Neural cell (in vitro differentiated cells): ENCODE data around the gene SLC1A1. TPM values are rescaled to one million over a fixed set of nuclear protein-coding genes. Genes with fewer than 3 reads are reported as not detected.

Source experiments
- H2AFZ ChIP-seq: fragments of 200-600, 300-800 bp; sonication (generic), shearing (Covaris generic); 2 replicates; pipeline ENCODE4 v1.6.0; 2014; ENCODE audit warnings: low read depth, mild to moderate bottlenecking, antibody characterized with exemption, low read length, moderate library complexity
- H3F3A ChIP-seq: fragments of 200-600 bp; shearing (Covaris generic); 2 replicates; pipeline ENCODE4 v1.6.1; 2016; ENCODE audit warnings: mild to moderate bottlenecking, moderate library complexity, mixed read lengths, antibody characterized with exemption, low read length; ENCODE audit not compliant: insufficient read depth, poor library complexity, severe bottlenecking
- H3K27ac ChIP-seq: fragments of 200-600, 300-800 bp; sonication (generic), shearing (Covaris generic); 2 replicates; pipeline ENCODE4 v1.5.1; 2014; ENCODE audit warnings: mild to moderate bottlenecking, low read length, moderate library complexity
- H3K27me3 ChIP-seq: fragments of 300-800, 200-600 bp; sonication (generic), shearing (Covaris generic); 2 replicates; pipeline ENCODE4 v1.6.0; 2014; ENCODE audit warnings: mild to moderate bottlenecking, low read depth, low read length, moderate library complexity; ENCODE audit not compliant: insufficient read depth
- H3K36me3 ChIP-seq: fragments of 300-800, 200-600 bp; sonication (generic), shearing (Covaris generic); 2 replicates; pipeline ENCODE4 v1.5.1; 2014; ENCODE audit warnings: mild to moderate bottlenecking, antibody characterized with exemption, low read length, moderate library complexity; ENCODE audit not compliant: insufficient read depth
- H3K4me2 ChIP-seq: fragments of 300-800, 200-600 bp; sonication (generic), shearing (Covaris generic); 2 replicates; pipeline ENCODE4 v1.6.0; 2014; ENCODE audit warnings: mild to moderate bottlenecking, low read length
- H3K4me3 ChIP-seq: fragments of 300-800, 200-600 bp; sonication (generic), shearing (Covaris generic); 2 replicates; pipeline ENCODE4 v1.5.1; 2014; ENCODE audit warnings: mild to moderate bottlenecking, low read length, moderate library complexity
- H3K79me2 ChIP-seq: fragments of 200-600 bp; shearing (Covaris generic); replicated peaks from 2 replicates; pipeline ENCODE4 v1.6.0; 2014; ENCODE audit warnings: mild to moderate bottlenecking, low read length, moderate library complexity; ENCODE audit not compliant: insufficient read depth
- H3K9ac ChIP-seq: fragments of 300-800, 200-600 bp; sonication (generic), shearing (Covaris generic); 2 replicates; pipeline ENCODE4 v1.6.1; 2016; ENCODE audit warnings: mild to moderate bottlenecking, low read length, mixed read lengths
- H3K9me2 ChIP-seq: fragments of 200-600 bp; shearing (Covaris generic); 2 replicates; pipeline ENCODE4 v1.6.1; 2016; ENCODE audit warnings: mild to moderate bottlenecking, low read length, mixed read lengths; ENCODE audit not compliant: insufficient read depth
- H3K9me3 ChIP-seq: fragments of 200-600, 300-800 bp; sonication (generic), shearing (Covaris generic); 2 replicates; pipeline ENCODE4 v1.6.1; 2016; ENCODE audit warnings: mild to moderate bottlenecking, mixed run types, low read length, moderate library complexity, mixed read lengths
- H4K20me1 ChIP-seq: fragments of 200-600 bp; shearing (Covaris generic); 2 replicates; pipeline ENCODE4 v1.6.1; 2016; ENCODE audit warnings: mild to moderate bottlenecking, mixed run types; ENCODE audit not compliant: insufficient read depth
- CTCF ChIP-seq: fragments of 450-650 bp; IDR thresholded peaks from 2 replicates; pipeline ENCODE4 v1.5.1; 2014; ENCODE audit warnings: antibody characterized with exemption, mild to moderate bottlenecking, moderate library complexity; ENCODE audit not compliant: poor library complexity, severe bottlenecking
- EP300 ChIP-seq: fragments of 450-650 bp; conservative IDR thresholded peaks from 2 replicates; pipeline ENCODE4 v1.6.1; 2014; ENCODE audit warnings: antibody characterized with exemption, mild to moderate bottlenecking, moderate library complexity; ENCODE audit not compliant: poor library complexity, severe bottlenecking
- EZH2 ChIP-seq: fragments of 200-600, 300-800 bp; shearing (Covaris generic), sonication (generic); IDR thresholded peaks from 2 replicates; pipeline ENCODE4 v1.6.1; 2014; ENCODE audit warnings: antibody characterized with exemption, low read length, borderline replicate concordance, mild to moderate bottlenecking; ENCODE audit not compliant: insufficient read depth, poor library complexity, severe bottlenecking
- MXI1 ChIP-seq: fragments of 450-650 bp; conservative IDR thresholded peaks from 2 replicates; pipeline ENCODE4 v1.6.1; 2014; ENCODE audit warnings: antibody characterized with exemption, mild to moderate bottlenecking; ENCODE audit not compliant: poor library complexity, severe bottlenecking
- POLR2AphosphoS5 ChIP-seq: IDR thresholded peaks from 2 replicates; pipeline ENCODE4 v1.6.1; 2012
- RAD21 ChIP-seq: fragments of 450-650 bp; conservative IDR thresholded peaks from 2 replicates; pipeline ENCODE4 v1.6.1; 2014; ENCODE audit warnings: antibody characterized with exemption, mild to moderate bottlenecking, moderate library complexity
- REST ChIP-seq: IDR thresholded peaks from 2 replicates; pipeline ENCODE4 v1.6.1; 2012; ENCODE audit warnings: borderline replicate concordance
- SMC3 ChIP-seq: fragments of 450-650 bp; conservative IDR thresholded peaks from 2 replicates; pipeline ENCODE4 v1.6.1; 2014; ENCODE audit warnings: antibody characterized with exemption, mild to moderate bottlenecking, moderate library complexity; ENCODE audit not compliant: poor library complexity
- TAF1 ChIP-seq: IDR thresholded peaks from 2 replicates; pipeline ENCODE4 v1.6.1; 2012; ENCODE audit warnings: low read depth
- polyA plus RNA-seq: library from polyadenylated mRNA; depleted of rRNA; stranded (reverse); fragments of >200 nt; gene quantifications from 2 replicates; pipeline ENCODE4 v1.2.3, GENCODE V29; 2014

SLC1A1 gene
- polyA plus RNA-seq, 1 donor from 2014 or later: 30.8 TPM

- H3K9me2 ChIP-seq: no peaks in the 10 kb centered on the region
- H3F3A ChIP-seq: no peaks in the 10 kb centered on the region
- H3K9ac ChIP-seq: no peak overlapping the region
- H3K9me3 ChIP-seq: no peaks in the 10 kb centered on the region
- TF ChIP-seq SMC3 (no peak), RAD21 (no peak), MXI1 (no peak), EZH2 (no peak), CTCF (no peak), EP300 (no peak), POLR2AphosphoS5 (no peak), TAF1 (no peak), REST (no peak)
- H2AFZ ChIP-seq: no peak overlapping the region
- H3K36me3 ChIP-seq: no peaks in the 10 kb centered on the region
- no peaks in the 10 kb centered on the region for H3K79me2 ChIP-seq
- no peaks in the 10 kb centered on the region for H4K20me1 ChIP-seq
- H3K4me2 ChIP-seq: no peak overlapping the region
- H3K27ac ChIP-seq: no peak overlapping the region
- H3K4me3 ChIP-seq: no peak overlapping the region
- no peaks in the 10 kb centered on the region for H3K27me3 ChIP-seq
Observed at GRCh38 chr9:4584636-4585035, 94.4 kb downstream of the SLC1A1 start.

- Histone ChIP-seq H3K79me2 (no peaks in the 10 kb centered on the region), H3K27me3 (no peaks in the 10 kb centered on the region), H3K36me3 (no peaks in the 10 kb centered on the region), H3K9me3 (no peaks in the 10 kb centered on the region), H2AFZ (no peak overlapping the region), H3K9me2 (no peaks in the 10 kb centered on the region), H3F3A (no peaks in the 10 kb centered on the region), H4K20me1 (no peaks in the 10 kb centered on the region), H3K27ac (no peak overlapping the region), H3K9ac (no peak overlapping the region), H3K4me2 (no peak overlapping the region), H3K4me3 (no peak overlapping the region)
- TF ChIP-seq EZH2 (no peak), POLR2AphosphoS5 (no peak), EP300 (no peak), SMC3 (no peak), CTCF (no peak)
Observed at GRCh38 chr9:4585135-4585534, 94.9 kb downstream of the SLC1A1 start.
